ENCODE results near the gene HSPA1L.

The HSPA1L gene

DNA sequence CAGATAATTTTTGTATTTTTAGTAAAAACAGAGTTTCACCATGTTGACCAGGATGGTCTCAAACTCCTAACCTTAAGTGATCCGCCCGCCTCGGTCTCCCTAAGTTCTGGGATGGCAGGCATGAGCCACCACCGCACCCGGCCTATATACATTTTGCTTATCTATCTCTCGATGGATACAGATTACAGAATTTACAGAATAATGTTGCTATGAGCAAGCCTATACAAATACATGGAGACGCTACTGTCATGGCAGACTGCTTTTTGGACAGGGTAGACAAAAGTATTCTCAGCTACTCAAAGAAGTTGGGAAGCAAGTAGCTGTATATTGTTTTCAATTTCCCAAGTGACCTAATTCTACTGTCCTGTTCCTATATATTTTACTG, 1.6 kb downstream of the HSPA1L start (continued):
- TF ChIP-seq, protein P1, sequence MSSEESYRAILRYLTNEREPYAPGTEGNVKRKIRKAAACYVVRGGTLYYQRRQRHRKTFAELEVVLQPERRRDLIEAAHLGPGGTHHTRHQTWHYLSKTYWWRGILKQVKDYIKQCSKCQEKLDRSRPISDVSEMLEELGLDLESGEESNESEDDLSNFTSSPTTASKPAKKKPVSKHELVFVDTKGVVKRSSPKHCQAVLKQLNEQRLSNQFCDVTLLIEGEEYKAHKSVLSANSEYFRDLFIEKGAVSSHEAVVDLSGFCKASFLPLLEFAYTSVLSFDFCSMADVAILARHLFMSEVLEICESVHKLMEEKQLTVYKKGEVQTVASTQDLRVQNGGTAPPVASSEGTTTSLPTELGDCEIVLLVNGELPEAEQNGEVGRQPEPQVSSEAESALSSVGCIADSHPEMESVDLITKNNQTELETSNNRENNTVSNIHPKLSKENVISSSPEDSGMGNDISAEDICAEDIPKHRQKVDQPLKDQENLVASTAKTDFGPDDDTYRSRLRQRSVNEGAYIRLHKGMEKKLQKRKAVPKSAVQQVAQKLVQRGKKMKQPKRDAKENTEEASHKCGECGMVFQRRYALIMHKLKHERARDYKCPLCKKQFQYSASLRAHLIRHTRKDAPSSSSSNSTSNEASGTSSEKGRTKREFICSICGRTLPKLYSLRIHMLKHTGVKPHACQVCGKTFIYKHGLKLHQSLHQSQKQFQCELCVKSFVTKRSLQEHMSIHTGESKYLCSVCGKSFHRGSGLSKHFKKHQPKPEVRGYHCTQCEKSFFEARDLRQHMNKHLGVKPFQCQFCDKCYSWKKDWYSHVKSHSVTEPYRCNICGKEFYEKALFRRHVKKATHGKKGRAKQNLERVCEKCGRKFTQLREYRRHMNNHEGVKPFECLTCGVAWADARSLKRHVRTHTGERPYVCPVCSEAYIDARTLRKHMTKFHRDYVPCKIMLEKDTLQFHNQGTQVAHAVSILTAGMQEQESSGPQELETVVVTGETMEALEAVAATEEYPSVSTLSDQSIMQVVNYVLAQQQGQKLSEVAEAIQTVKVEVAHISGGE (tag by site-specific recombination; conservative IDR thresholded peaks at IDR 0.05; ENCODE audit: low read depth), result no peak
- TF ChIP-seq ZNF112 (tag by site-specific recombination; IDR thresholded peaks at IDR 0.05) (no peak), ZNF10 (tag by site-specific recombination; IDR thresholded peaks at IDR 0.05) (no peak), ZNF341 (tag by site-specific recombination; IDR thresholded peaks at IDR 0.05; ENCODE audit: low read depth) (no peak), ZBTB7A (tag by site-specific recombination; IDR thresholded peaks at IDR 0.05; ENCODE audit: low read depth) (no peak), ZNF37A (tag by site-specific recombination; IDR thresholded peaks at IDR 0.05) (no peak)
- TF ChIP-seq, protein P2, sequence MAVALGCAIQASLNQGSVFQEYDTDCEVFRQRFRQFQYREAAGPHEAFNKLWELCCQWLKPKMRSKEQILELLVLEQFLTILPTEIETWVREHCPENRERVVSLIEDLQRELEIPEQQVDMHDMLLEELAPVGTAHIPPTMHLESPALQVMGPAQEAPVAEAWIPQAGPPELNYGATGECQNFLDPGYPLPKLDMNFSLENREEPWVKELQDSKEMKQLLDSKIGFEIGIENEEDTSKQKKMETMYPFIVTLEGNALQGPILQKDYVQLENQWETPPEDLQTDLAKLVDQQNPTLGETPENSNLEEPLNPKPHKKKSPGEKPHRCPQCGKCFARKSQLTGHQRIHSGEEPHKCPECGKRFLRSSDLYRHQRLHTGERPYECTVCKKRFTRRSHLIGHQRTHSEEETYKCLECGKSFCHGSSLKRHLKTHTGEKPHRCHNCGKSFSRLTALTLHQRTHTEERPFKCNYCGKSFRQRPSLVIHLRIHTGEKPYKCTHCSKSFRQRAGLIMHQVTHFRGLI (tag by site-specific recombination; IDR thresholded peaks at IDR 0.05), result no peak
- TF ChIP-seq, protein P3, sequence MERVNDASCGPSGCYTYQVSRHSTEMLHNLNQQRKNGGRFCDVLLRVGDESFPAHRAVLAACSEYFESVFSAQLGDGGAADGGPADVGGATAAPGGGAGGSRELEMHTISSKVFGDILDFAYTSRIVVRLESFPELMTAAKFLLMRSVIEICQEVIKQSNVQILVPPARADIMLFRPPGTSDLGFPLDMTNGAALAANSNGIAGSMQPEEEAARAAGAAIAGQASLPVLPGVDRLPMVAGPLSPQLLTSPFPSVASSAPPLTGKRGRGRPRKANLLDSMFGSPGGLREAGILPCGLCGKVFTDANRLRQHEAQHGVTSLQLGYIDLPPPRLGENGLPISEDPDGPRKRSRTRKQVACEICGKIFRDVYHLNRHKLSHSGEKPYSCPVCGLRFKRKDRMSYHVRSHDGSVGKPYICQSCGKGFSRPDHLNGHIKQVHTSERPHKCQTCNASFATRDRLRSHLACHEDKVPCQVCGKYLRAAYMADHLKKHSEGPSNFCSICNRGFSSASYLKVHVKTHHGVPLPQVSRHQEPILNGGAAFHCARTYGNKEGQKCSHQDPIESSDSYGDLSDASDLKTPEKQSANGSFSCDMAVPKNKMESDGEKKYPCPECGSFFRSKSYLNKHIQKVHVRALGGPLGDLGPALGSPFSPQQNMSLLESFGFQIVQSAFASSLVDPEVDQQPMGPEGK (tag by site-specific recombination; IDR thresholded peaks at IDR 0.05), result no peak

DNA sequence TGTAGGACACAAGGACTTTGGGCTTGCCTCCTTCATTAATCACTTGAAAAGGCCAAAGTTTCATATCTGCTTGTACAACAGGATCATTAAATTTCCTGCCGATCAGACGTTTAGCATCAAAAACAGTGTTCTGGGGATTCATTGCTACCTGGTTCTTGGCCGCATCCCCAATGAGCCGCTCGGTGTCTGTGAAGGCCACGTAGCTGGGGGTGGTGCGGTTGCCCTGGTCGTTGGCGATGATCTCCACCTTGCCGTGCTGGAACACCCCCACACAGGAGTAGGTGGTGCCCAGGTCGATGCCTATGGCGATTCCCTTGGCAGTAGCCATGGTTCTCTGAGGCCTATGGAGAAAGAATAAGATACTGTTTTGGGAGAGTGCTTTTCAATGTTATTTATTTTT, 3.4 kb downstream of the HSPA1L start:
- H3K4me3 ChIP-seq (ENCODE audit: low read depth, low read length), result no peak overlapping the region
- H3K36me3 ChIP-seq (ENCODE audit: control insufficient read depth in 2 of 2, insufficient read depth in 1 of 2, low read length in 2 of 2), result peaks cover 0 to 6% of the 10 kb centered on the region in 2 experiments; a peak in 1 of 3 replicates
- peaks cover 4% of the 10 kb centered on the region; the same call in 1 of the 2 replicates for H3K4me1 ChIP-seq (ENCODE audit: control insufficient read depth, insufficient read depth, low read length)
- no peak overlapping the region for H3K27ac ChIP-seq (ENCODE audit: extremely low read depth, low read depth, low read length)
- ChIA-PET POLR2A (interaction anchor here (0.7 to 5.6 kb wide), 2 partner anchors 14 to 287 kb away, joined by 3 to 206 read pairs; partner anchors contain the start of gene HSPA1B), CTCF (interaction anchor here (0.6 to 3.1 kb wide), 2 partner anchors 16 to 120 kb away, joined by 3 to 13 read pairs; partner anchors contain the start of gene VARS1)
- H3K9me3 ChIP-seq (ENCODE audit: control insufficient read depth, insufficient read depth, low read depth, low read length), result no peaks in the 10 kb centered on the region
- TF ChIP-seq, protein P4, sequence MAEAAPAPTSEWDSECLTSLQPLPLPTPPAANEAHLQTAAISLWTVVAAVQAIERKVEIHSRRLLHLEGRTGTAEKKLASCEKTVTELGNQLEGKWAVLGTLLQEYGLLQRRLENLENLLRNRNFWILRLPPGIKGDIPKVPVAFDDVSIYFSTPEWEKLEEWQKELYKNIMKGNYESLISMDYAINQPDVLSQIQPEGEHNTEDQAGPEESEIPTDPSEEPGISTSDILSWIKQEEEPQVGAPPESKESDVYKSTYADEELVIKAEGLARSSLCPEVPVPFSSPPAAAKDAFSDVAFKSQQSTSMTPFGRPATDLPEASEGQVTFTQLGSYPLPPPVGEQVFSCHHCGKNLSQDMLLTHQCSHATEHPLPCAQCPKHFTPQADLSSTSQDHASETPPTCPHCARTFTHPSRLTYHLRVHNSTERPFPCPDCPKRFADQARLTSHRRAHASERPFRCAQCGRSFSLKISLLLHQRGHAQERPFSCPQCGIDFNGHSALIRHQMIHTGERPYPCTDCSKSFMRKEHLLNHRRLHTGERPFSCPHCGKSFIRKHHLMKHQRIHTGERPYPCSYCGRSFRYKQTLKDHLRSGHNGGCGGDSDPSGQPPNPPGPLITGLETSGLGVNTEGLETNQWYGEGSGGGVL (tag by site-specific recombination; IDR thresholded peaks at IDR 0.05), result no peak
- no peak for TF ChIP-seq ZBTB21 (tag by site-specific recombination; IDR thresholded peaks at IDR 0.05)
- no peak for TF ChIP-seq ZNF214 (tag by site-specific recombination; IDR thresholded peaks at IDR 0.05; ENCODE audit: borderline replicate concordance)
- no peak for TF ChIP-seq ZNF16 (tag by site-specific recombination; IDR thresholded peaks at IDR 0.05; ENCODE audit: low read depth)
- TF ChIP-seq, protein P5, sequence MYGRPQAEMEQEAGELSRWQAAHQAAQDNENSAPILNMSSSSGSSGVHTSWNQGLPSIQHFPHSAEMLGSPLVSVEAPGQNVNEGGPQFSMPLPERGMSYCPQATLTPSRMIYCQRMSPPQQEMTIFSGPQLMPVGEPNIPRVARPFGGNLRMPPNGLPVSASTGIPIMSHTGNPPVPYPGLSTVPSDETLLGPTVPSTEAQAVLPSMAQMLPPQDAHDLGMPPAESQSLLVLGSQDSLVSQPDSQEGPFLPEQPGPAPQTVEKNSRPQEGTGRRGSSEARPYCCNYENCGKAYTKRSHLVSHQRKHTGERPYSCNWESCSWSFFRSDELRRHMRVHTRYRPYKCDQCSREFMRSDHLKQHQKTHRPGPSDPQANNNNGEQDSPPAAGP (tag by site-specific recombination; IDR thresholded peaks at IDR 0.05), result no peak
- TF ChIP-seq ZNF202 (tag by site-specific recombination; IDR thresholded peaks at IDR 0.05; ENCODE audit: borderline replicate concordance), result no peak
- TF ChIP-seq ZNF624 (tag by site-specific recombination; IDR thresholded peaks at IDR 0.05), result no peak
- TF ChIP-seq ZNF169 (tag by site-specific recombination; IDR thresholded peaks at IDR 0.05), result no peak
- TF ChIP-seq, protein P6, sequence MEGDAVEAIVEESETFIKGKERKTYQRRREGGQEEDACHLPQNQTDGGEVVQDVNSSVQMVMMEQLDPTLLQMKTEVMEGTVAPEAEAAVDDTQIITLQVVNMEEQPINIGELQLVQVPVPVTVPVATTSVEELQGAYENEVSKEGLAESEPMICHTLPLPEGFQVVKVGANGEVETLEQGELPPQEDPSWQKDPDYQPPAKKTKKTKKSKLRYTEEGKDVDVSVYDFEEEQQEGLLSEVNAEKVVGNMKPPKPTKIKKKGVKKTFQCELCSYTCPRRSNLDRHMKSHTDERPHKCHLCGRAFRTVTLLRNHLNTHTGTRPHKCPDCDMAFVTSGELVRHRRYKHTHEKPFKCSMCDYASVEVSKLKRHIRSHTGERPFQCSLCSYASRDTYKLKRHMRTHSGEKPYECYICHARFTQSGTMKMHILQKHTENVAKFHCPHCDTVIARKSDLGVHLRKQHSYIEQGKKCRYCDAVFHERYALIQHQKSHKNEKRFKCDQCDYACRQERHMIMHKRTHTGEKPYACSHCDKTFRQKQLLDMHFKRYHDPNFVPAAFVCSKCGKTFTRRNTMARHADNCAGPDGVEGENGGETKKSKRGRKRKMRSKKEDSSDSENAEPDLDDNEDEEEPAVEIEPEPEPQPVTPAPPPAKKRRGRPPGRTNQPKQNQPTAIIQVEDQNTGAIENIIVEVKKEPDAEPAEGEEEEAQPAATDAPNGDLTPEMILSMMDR (tag by site-specific recombination; IDR thresholded peaks at IDR 0.05), result no peak
- no peak for TF ChIP-seq ZNF658 (tag by site-specific recombination; IDR thresholded peaks at IDR 0.05)
- TF ChIP-seq SCRT1 (tag by site-specific recombination; IDR thresholded peaks at IDR 0.05; ENCODE audit: borderline replicate concordance), result no peak
- TF ChIP-seq ZSCAN16 (tag by site-specific recombination; IDR thresholded peaks at IDR 0.05), result no peak
- TF ChIP-seq ZNF433 (tag by site-specific recombination; IDR thresholded peaks at IDR 0.05; ENCODE audit: low read depth), result no peak
- TF ChIP-seq REPIN1 (tag by site-specific recombination; IDR thresholded peaks at IDR 0.05; ENCODE audit: low read depth), result no peak
- TF ChIP-seq ZNF335 (tag by site-specific recombination; conservative IDR thresholded peaks at IDR 0.05), result no peak
- no peak for TF ChIP-seq ZNF626 (tag by site-specific recombination; IDR thresholded peaks at IDR 0.05)
- TF ChIP-seq ZNF670 (tag by site-specific recombination; IDR thresholded peaks at IDR 0.05; ENCODE audit: low read depth), result no peak
- no peak for TF ChIP-seq ZXDB (tag by site-specific recombination; IDR thresholded peaks at IDR 0.05)

Data from HEK293 (cell line).